ENCODE data around the gene AUNIP. TPM values are rescaled to one million over a fixed set of nuclear protein-coding genes. Genes with fewer than 3 reads are reported as not detected.
A peak's percentile ranks its signal among the peaks of the same experiment; 100 is the strongest.

AUNIP gene
- polyA plus RNA-seq, 1 experiment, result 1.4 TPM

- no peak for TF ChIP-seq CTCF (IDR thresholded peaks at IDR 0.05; ENCODE audit: insufficient read depth, low read depth, low read length)
- Histone ChIP-seq H3K4me3 (ENCODE audit: low read depth, low read length) (peak overlapping the region; percentile 70), H3K27me3 (ENCODE audit: control insufficient read depth, insufficient read depth, low read length) (no peaks in the 10 kb centered on the region), H3K36me3 (ENCODE audit: control insufficient read depth, insufficient read depth, low read length) (peaks cover 5% of the 10 kb centered on the region; the same call in 1 of the 2 replicates)
- no peak for DNase-seq (ENCODE audit: low read depth)
- CTCF ChIA-PET, result interaction anchor here (0.8 to 2.6 kb wide), 5 partner anchors 15 to 125 kb away, joined by 3 to 12 read pairs (median 4); no protein-coding TSS in a partner anchor
- POLR2A ChIA-PET, result no interaction called here
These were observed 15.4 kb upstream of the AUNIP start for GRCh38 chr1:25874635-25875153.

GRCh38 chr1:25874209-25874608, 15.0 kb upstream of the AUNIP start:
- POLR2A ChIA-PET, result no interaction called here
- Histone ChIP-seq H3K36me3 (ENCODE audit: control insufficient read depth, insufficient read depth, low read length) (peaks cover 6% of the 10 kb centered on the region; the same call in 1 of the 2 replicates), H3K27me3 (ENCODE audit: control insufficient read depth, insufficient read depth, low read length) (no peaks in the 10 kb centered on the region), H3K4me3 (ENCODE audit: low read depth, low read length) (peak overlapping the region; percentile 70)
- TF ChIP-seq CTCF (IDR thresholded peaks at IDR 0.05; ENCODE audit: insufficient read depth, low read depth, low read length), result no peak
- CTCF ChIA-PET, result interaction anchor here (0.8 to 2.6 kb wide), 4 partner anchors 16 to 125 kb away, joined by 3 to 12 read pairs (median 6); no protein-coding TSS in a partner anchor
- no peak for DNase-seq (ENCODE audit: low read depth)

- H3K4me3 ChIP-seq (ENCODE audit: low read depth, low read length), result no peak overlapping the region
- H3K27me3 ChIP-seq (ENCODE audit: control insufficient read depth, insufficient read depth, low read length), result no peaks in the 10 kb centered on the region
- no peak for TF ChIP-seq CTCF (IDR thresholded peaks at IDR 0.05; ENCODE audit: insufficient read depth, low read depth, low read length)
- ChIA-PET POLR2A (no interaction called here), CTCF (no interaction called here)
- DNase-seq (ENCODE audit: low read depth), result no peak
- H3K36me3 ChIP-seq (ENCODE audit: control insufficient read depth, insufficient read depth, low read length), result peaks cover 6% of the 10 kb centered on the region; the same call in 1 of the 2 replicates
These were observed 13.9 kb upstream of the AUNIP start for GRCh38 chr1:25873120-25873519.

GRCh38 chr1:25872713-25873112, 13.5 kb upstream of the AUNIP start:
- CTCF ChIA-PET, result no interaction called here
- POLR2A ChIA-PET, result no interaction called here

More at GRCh38 chr1:25872713-25873112, 13.5 kb upstream of the AUNIP start:
- Histone ChIP-seq H3K27me3 (ENCODE audit: control insufficient read depth, insufficient read depth, low read length) (no peaks in the 10 kb centered on the region), H3K36me3 (ENCODE audit: control insufficient read depth, insufficient read depth, low read length) (peaks cover 8% of the 10 kb centered on the region; the same call in 1 of the 2 replicates), H3K4me3 (ENCODE audit: low read depth, low read length) (no peak overlapping the region)
- TF ChIP-seq CTCF (IDR thresholded peaks at IDR 0.05; ENCODE audit: insufficient read depth, low read depth, low read length), result no peak
- no peak for DNase-seq (ENCODE audit: low read depth)

Measured in BJ (cell line).